ENCODE data around the gene SPACA7.
"Not testable (repeated sequence)": the region's sequence is repeated elsewhere in the genome, so short reads cannot be mapped to it uniquely, and the experiment has no call there.

DNA sequence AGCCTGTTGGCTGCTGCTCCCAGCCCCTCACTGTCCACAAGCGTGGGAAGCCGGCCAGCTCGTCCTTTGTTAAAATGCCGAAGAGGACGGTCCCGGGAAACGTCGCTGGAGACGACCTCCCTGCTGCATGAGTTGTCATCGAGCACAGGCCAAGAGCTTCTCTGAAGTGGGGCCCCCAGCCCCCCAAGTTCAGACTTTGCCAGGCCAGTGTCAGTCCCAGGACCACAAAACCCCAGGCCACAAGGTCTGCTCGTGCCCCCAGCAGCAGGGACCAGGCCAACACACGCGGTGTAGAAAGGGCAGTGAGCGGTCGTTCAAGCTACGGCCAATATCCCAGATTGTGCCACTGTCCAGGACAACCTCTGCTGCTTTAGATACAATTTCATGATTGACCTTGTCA, 57.4 kb downstream of the SPACA7 start:
- TF ChIP-seq, protein P1, sequence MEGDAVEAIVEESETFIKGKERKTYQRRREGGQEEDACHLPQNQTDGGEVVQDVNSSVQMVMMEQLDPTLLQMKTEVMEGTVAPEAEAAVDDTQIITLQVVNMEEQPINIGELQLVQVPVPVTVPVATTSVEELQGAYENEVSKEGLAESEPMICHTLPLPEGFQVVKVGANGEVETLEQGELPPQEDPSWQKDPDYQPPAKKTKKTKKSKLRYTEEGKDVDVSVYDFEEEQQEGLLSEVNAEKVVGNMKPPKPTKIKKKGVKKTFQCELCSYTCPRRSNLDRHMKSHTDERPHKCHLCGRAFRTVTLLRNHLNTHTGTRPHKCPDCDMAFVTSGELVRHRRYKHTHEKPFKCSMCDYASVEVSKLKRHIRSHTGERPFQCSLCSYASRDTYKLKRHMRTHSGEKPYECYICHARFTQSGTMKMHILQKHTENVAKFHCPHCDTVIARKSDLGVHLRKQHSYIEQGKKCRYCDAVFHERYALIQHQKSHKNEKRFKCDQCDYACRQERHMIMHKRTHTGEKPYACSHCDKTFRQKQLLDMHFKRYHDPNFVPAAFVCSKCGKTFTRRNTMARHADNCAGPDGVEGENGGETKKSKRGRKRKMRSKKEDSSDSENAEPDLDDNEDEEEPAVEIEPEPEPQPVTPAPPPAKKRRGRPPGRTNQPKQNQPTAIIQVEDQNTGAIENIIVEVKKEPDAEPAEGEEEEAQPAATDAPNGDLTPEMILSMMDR (IDR thresholded peaks at IDR 0.05) = not testable (repeated sequence)
- not testable (repeated sequence) for TF ChIP-seq POLR2A, POLR2AphosphoS5 (IDR thresholded peaks at IDR 0.05)
